Activated CD8-positive, alpha-beta memory T cell treated with anti-CD3 and anti-CD28 coated beads, Interleukin-2, amount 50 U/mL, for 4 hours (primary cell): Measurements from ENCODE around the gene LRRC2.
"Not testable (repeated sequence)": the region's sequence is repeated elsewhere in the genome, so short reads cannot be mapped to it uniquely, and the experiment has no call there.

Experiments used
- DNase-seq: peaks from one replicate; pipeline ENCODE4 v3.0.0-alpha.2; 2020

LRRC2 gene, protein sequence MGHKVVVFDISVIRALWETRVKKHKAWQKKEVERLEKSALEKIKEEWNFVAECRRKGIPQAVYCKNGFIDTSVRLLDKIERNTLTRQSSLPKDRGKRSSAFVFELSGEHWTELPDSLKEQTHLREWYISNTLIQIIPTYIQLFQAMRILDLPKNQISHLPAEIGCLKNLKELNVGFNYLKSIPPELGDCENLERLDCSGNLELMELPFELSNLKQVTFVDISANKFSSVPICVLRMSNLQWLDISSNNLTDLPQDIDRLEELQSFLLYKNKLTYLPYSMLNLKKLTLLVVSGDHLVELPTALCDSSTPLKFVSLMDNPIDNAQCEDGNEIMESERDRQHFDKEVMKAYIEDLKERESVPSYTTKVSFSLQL

GRCh38 chr3:46566040-46566641 lies at the start of gene LRRC2:
TSS of gene LRRC2 (minus strand) at chr3:46566302. CDS start at chr3:46551591, 14,711 bp downstream.
- no peak for DNase-seq

GRCh38 chr3:46615050-46615775 lies 49.1 kb upstream of the LRRC2 start:
- no peak for DNase-seq

DNA sequence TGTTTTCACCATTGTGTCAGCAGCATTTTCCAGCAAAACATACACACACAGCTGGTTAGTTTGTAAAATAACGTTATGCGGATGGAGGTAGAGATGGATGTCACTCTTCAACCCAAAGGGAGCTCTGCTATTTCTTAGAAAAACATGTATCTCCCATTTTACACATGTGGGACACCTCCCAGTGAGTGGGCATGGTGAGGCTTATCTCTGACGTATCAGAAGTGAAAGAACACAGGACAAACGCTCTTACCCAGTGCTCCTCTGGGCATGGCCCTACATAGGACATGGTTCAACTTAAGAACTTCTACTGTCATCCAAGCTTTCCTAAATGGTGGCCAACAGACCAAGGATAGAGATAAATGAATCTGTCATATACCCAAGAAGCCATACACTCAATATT lies 48.3 kb upstream of the LRRC2 start:
- DNase-seq, result no peak

GRCh38 chr3:46613313-46614005 lies 47.4 kb upstream of the LRRC2 start:
- DNase-seq, result no peak

- DNase-seq, result no peak
Observed at GRCh38 chr3:46612324-46612723, 46.2 kb upstream of the LRRC2 start, which contains the start of gene FAM240A. TSS of gene FAM240A (plus strand) at chr3:46612525. CDS start at chr3:46612684, 159 bp downstream.

- DNase-seq, result no peak
Observed at GRCh38 chr3:46609944-46610722, 44.0 kb upstream of the LRRC2 start.

GRCh38 chr3:46609212-46609721 lies 43.2 kb upstream of the LRRC2 start:
- DNase-seq, result no peak

DNA sequence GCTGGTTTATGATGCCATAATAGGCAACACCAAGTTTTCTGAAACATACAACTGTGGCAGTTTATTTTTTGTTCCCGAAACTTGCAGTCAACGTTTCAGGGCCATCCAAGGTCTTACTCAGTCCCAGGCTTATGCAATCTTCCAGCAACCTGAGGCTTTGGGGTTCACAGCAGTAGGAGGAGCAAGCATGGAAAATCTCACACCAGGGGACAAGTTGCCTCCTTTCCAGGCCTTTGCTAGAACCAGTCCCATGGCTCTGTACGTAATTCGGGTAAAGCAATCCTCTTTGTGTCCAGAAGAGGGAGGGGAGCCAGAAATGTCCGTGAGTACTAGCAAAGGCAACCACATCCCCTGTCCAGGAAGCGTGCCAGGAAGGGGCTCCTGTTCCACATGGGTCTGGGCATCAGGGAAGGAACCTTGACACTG lies 41.5 kb upstream of the LRRC2 start:
- no peak for DNase-seq

- DNase-seq, result no peak
Observed at GRCh38 chr3:46604127-46604526, 38.0 kb upstream of the LRRC2 start.

- DNase-seq, result no peak
Observed at GRCh38 chr3:46603446-46604046, 37.4 kb upstream of the LRRC2 start.

GRCh38 chr3:46599590-46599989 lies 33.5 kb upstream of the LRRC2 start:
- no peak for DNase-seq

GRCh38 chr3:46595819-46596314 lies 29.8 kb upstream of the LRRC2 start:
- no peak for DNase-seq

GRCh38 chr3:46594723-46595122 lies 28.6 kb upstream of the LRRC2 start:
- no peak for DNase-seq

DNA sequence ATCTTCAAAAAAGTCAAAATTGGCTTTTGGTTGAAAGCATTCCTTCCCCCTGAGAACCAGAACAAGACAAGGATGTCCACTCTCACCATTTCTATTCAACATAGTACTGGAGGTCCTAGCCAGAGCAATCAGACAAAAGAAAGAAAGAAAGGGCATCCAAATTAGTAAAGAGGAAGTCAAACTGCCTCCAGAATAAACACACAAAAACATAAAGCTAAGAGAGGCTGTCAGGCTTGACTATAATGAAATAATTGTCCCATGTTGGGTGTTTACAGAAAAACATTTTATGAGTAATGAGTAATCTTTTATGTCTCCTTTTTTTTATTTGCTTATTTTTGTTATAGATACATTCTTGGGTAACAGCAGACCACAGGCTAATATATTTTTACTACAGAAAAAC lies 27.9 kb upstream of the LRRC2 start:
- no peak for DNase-seq

GRCh38 chr3:46593274-46593862 lies 27.3 kb upstream of the LRRC2 start:
- no peak for DNase-seq

DNA sequence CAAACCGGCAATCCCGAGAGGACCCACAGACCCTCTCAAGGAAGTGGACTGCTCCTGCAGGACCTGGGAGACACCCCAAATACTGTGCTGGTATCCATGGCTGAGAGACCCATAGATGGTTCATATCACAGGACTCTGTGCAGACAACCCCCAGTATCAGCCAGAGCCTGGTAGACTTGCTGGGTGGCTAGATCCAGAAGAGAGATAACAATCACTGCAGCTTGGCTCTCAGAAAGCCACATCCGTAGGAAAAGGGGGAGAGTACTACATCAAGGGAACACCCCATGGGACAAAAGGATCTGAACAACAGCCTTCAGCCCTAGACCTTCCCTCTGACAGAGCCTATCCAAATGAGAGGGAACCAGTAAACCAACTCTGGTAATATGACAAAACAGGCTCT lies 21.2 kb upstream of the LRRC2 start:
- DNase-seq, result not testable (repeated sequence)

GRCh38 chr3:46586738-46587246 lies 20.7 kb upstream of the LRRC2 start:
- no peak for DNase-seq

DNA sequence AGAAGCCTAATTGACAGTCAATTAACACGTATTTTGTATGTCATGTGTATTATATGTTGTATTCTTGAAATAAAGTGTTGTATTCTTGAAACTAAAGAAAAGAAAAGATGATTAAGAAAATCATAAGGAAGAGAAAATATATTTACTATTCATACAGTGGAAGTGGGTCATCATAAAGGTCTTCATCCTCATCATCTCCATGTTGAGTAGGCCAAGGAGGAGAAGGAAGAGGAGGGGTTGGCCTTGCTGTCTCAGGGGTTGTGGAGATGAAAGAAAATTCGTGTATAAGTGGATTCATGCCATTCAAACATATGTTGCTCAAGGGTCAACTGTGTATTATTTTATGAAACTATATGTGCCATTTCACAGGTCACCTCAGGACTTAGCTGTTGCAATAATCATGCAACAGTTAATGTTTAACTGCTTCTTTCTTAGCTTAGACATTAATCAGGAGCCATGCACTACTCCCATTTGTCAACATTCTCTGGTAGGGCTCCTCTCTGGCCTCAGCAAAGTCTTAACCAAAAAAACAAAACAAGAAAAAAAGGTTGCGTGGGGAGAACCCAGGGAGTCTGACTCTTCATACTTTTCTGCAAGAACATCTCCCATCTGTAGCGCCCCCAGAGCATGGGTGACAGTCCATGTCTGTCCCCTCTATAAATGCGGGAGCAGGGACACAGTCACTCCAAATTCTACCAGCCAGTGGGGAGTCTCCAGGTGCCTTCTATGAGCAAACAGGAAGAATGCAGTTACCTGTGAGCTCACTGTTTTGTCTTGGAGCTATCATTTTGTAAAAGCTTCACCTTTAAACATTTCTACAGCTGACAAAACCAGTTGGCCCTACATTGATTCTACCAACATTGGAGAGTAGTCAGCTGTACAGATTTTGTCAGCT lies 19.9 kb upstream of the LRRC2 start:
- no peak for DNase-seq

DNA sequence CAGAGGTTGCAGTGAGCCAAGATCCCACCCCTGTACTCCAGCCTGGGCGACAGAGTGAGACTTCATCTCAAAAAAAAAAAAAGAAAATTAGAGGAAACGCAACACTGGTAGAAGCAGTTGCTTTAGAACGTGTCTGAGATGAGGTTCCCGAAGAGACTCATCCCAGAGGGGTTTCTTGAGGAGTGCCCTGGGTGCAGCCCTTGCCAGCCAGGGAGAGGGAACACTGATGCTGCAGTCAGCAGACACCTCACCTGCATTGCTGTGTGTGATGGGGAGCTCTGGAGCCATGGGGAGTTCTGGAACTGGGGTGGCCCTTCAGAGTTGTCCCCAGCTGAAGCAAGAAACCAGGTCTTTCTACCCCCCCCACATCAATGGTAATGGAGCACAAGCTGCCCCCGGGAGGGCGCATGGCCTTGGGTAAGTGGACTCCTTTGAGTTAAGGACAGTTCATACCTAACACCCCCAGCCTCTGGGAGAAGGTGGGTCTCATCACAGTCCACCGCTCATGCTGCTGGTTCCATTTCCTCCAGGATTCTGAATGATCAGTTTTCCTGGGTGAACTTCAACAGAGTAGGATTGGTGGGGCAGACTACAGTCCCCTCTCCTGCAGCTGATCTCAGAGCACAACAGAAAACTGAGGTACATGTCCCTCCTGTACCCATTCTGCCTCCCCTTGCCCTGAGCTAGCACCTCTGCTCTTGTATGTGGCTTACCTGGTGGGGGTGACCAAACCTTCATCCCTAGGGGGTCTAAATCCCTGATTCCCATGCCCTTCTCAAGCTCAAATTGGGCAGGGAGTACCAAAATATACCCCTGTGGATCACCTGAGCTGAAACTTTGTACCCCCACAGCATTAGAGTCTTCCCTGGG lies 18.7 kb upstream of the LRRC2 start:
- no peak for DNase-seq
